Measurements from ENCODE around the gene DNAJC28.

GRCh38 chr21:33458861-33459260 lies 32.7 kb downstream of the DNAJC28 start:
- TF ChIP-seq CTCF (IDR thresholded peaks at IDR 0.05) (no peak), POLR2A (IDR thresholded peaks at IDR 0.05) (no peak)

Data from testis (tissue), 2 donors.